Parathyroid adenoma (tissue), 2 donors: ENCODE measurements around the gene UBAC1.

Experiments
- H2AFZ ChIP-seq: fragments of 300-600 bp; sonication (generic); one replicate; pipeline ENCODE4 v1.7.0; 2017; ENCODE audit warnings: antibody characterized with exemption, mild to moderate bottlenecking
- H3K27ac ChIP-seq: fragments of 300-600 bp; sonication (generic); one replicate; pipeline ENCODE4 v1.7.0; 2017
- H3K27me3 ChIP-seq: fragments of 300-600 bp; sonication (generic); one replicate; pipeline ENCODE4 v1.7.0; 2017; ENCODE audit warnings: low read length; ENCODE audit not compliant: control insufficient read depth, insufficient read depth
- H3K36me3 ChIP-seq: fragments of 300-600 bp; sonication (generic); one replicate; pipeline ENCODE4 v1.7.0; 2017; ENCODE audit warnings: low read length; ENCODE audit not compliant: control insufficient read depth, insufficient read depth
- H3K4me1 ChIP-seq: fragments of 300-600 bp; sonication (generic); one replicate; pipeline ENCODE4 v1.7.0; 2017; ENCODE audit warnings: control low read depth
- H3K4me2 ChIP-seq: fragments of 300-600 bp; sonication (generic); one replicate; pipeline ENCODE4 v1.7.0; 2017; ENCODE audit warnings: low read length
- H3K4me3 ChIP-seq: fragments of 300-600 bp; sonication (generic); one replicate; pipeline ENCODE4 v1.7.0; 2017; ENCODE audit warnings: low read depth, low read length
- H3K79me2 ChIP-seq: fragments of 300-600 bp; sonication (generic); one replicate; pipeline ENCODE4 v1.7.0; 2017; ENCODE audit warnings: control low read depth
- H3K9ac ChIP-seq: fragments of 300-600 bp; sonication (generic); one replicate; pipeline ENCODE4 v1.7.0; 2017; ENCODE audit warnings: mild to moderate bottlenecking
- H3K9me3 ChIP-seq: fragments of 300-600 bp; sonication (generic); one replicate; pipeline ENCODE4 v1.7.0; 2017; ENCODE audit warnings: low read length; ENCODE audit not compliant: control insufficient read depth
- CTCF ChIP-seq: fragments of 300-600 bp; sonication (generic); IDR thresholded peaks from one replicate; pipeline ENCODE4 v1.7.0; 2017; ENCODE audit warnings: antibody characterized with exemption, mild to moderate bottlenecking
- donor health status: primary hyperparathyroidism.

UBAC1 gene

GRCh38 chr9:135907431-135908092 lies 53.6 kb downstream of the UBAC1 start, which contains the start of gene CAMSAP1:
CAMSAP1 (minus strand) TSS chr9:135907546; CDS start chr9:135907159, 387 bp downstream.
- H3K27me3 ChIP-seq: no peaks in the 10 kb centered on the region
- no peak for TF ChIP-seq CTCF
- no peaks in the 10 kb centered on the region for H3K9me3 ChIP-seq
- peaks cover 17% of the 10 kb centered on the region for H3K79me2 ChIP-seq
- H2AFZ ChIP-seq: peak within 1 kb of the TSS; percentile 85
- peak within 1 kb of the TSS; percentile 96 for H3K4me2 ChIP-seq
- no peak within 1 kb of the TSS for H3K9ac ChIP-seq
- H3K36me3 ChIP-seq: no peaks in the 10 kb centered on the region
- peak within 1 kb of the TSS; percentile 12 for H3K27ac ChIP-seq
- no peaks in the 10 kb centered on the region for H3K4me1 ChIP-seq
- peak within 1 kb of the TSS; percentile 69 for H3K4me3 ChIP-seq

- H3K27ac ChIP-seq: no peak overlapping the region
- no peaks in the 10 kb centered on the region for H3K4me1 ChIP-seq
- no peaks in the 10 kb centered on the region for H3K36me3 ChIP-seq
- TF ChIP-seq CTCF: no peak
- no peaks in the 10 kb centered on the region for H3K9me3 ChIP-seq
- peaks cover 22% of the 10 kb centered on the region for H3K79me2 ChIP-seq
- H3K4me2 ChIP-seq: peak overlapping the region; percentile 64
- no peak overlapping the region for H3K9ac ChIP-seq
- H2AFZ ChIP-seq: no peak overlapping the region
- no peaks in the 10 kb centered on the region for H3K27me3 ChIP-seq
- no peak overlapping the region for H3K4me3 ChIP-seq
These were observed 54.2 kb downstream of the UBAC1 start for GRCh38 chr9:135907006-135907430.

- H3K4me1 ChIP-seq: no peaks in the 10 kb centered on the region
- no peaks in the 10 kb centered on the region for H3K36me3 ChIP-seq
- no peak overlapping the region for H3K9ac ChIP-seq
- no peaks in the 10 kb centered on the region for H3K9me3 ChIP-seq
- peak overlapping the region; percentile 22 for H2AFZ ChIP-seq
- peaks cover 22% of the 10 kb centered on the region for H3K79me2 ChIP-seq
- H3K27ac ChIP-seq: no peak overlapping the region
- TF ChIP-seq CTCF: no peak
- H3K4me2 ChIP-seq: peak overlapping the region; percentile 64
- H3K27me3 ChIP-seq: no peaks in the 10 kb centered on the region
- peak overlapping the region; percentile 43 for H3K4me3 ChIP-seq
These were observed 54.7 kb downstream of the UBAC1 start for GRCh38 chr9:135906291-135907005.

GRCh38 chr9:135905380-135906258 lies 55.6 kb downstream of the UBAC1 start:
- no peak for TF ChIP-seq CTCF
- no peaks in the 10 kb centered on the region for H3K36me3 ChIP-seq
- peak overlapping the region; percentile 43 for H3K4me3 ChIP-seq

More at GRCh38 chr9:135905380-135906258, 55.6 kb downstream of the UBAC1 start:
- H3K4me2 ChIP-seq: peak overlapping the region; percentile 64
- H3K9ac ChIP-seq: no peak overlapping the region
- peaks cover 30% of the 10 kb centered on the region for H3K79me2 ChIP-seq
- no peaks in the 10 kb centered on the region for H3K4me1 ChIP-seq
- no peak overlapping the region for H2AFZ ChIP-seq
- no peaks in the 10 kb centered on the region for H3K27me3 ChIP-seq
- H3K27ac ChIP-seq: no peak overlapping the region
- H3K9me3 ChIP-seq: no peaks in the 10 kb centered on the region
